HT1080 (cell line): ENCODE data around the gene SHC1. TPM values are rescaled to one million over a fixed set of nuclear protein-coding genes. Genes with fewer than 3 reads are reported as not detected.

Experiments
- DNase-seq: peaks from one replicate; pipeline ENCODE4 v3.0.0-alpha.2; 2015; ENCODE audit warnings: low read depth
- total RNA-seq: library from RNA; depleted of rRNA; stranded (reverse); fragments of >200 nt; shearing (Covaris generic); gene quantifications from 2 replicates; pipeline ENCODE4 v1.2.3, GENCODE V29; 2014

Gene SHC1
- total RNA-seq, 1 experiment from 2014 or later = 173 TPM

- DNase-seq = no peak
Measured at GRCh38 chr1:155009221-155009711, 38.7 kb upstream of the SHC1 start.

- no peak for DNase-seq
Measured at GRCh38 chr1:155008015-155008941, 37.7 kb upstream of the SHC1 start.

GRCh38 chr1:155007251-155007828 lies 36.8 kb upstream of the SHC1 start:
- DNase-seq = no peak

GRCh38 chr1:155006601-155007101 lies 36.1 kb upstream of the SHC1 start:
- no peak for DNase-seq

- peak; percentile 41 for DNase-seq
Measured at GRCh38 chr1:155005076-155006011, 34.8 kb upstream of the SHC1 start.

- no peak for DNase-seq
Measured at GRCh38 chr1:155004352-155005075, 34.0 kb upstream of the SHC1 start.

- peak; percentile 60 for DNase-seq
Measured at GRCh38 chr1:155003766-155004351, 33.3 kb upstream of the SHC1 start.

- DNase-seq = no peak
Measured at GRCh38 chr1:155003227-155003765, 32.7 kb upstream of the SHC1 start.

GRCh38 chr1:155002464-155003226 lies 32.1 kb upstream of the SHC1 start, which contains the start of gene ZBTB7B:
ZBTB7B (plus strand) TSS chr1:155002802; CDS start chr1:155014661, 11,859 bp downstream.
- DNase-seq = no peak

GRCh38 chr1:155001675-155002463 lies 31.3 kb upstream of the SHC1 start:
- DNase-seq = peak; percentile 89

- no peak for DNase-seq
Measured at GRCh38 chr1:155001425-155001674, 30.8 kb upstream of the SHC1 start.

GRCh38 chr1:155000726-155001424 lies 30.3 kb upstream of the SHC1 start:
- DNase-seq = peak; percentile 86

GRCh38 chr1:155000411-155000725 lies 29.8 kb upstream of the SHC1 start:
- no peak for DNase-seq

GRCh38 chr1:154999571-155000410 lies 29.2 kb upstream of the SHC1 start:
- DNase-seq = no peak

- DNase-seq = no peak
Measured at GRCh38 chr1:154998818-154999570, 28.4 kb upstream of the SHC1 start.

GRCh38 chr1:154998201-154998780 lies 27.7 kb upstream of the SHC1 start:
- no peak for DNase-seq
